GM21529 (cell line): ENCODE data around the gene FRMD4A.
"Not testable (repeated sequence)": the region's sequence is repeated elsewhere in the genome, so short reads cannot be mapped to it uniquely, and the experiment has no call there.

Experiments
- ATAC-seq: cut with Tn5 transposase; IDR thresholded peaks from one replicate; pipeline ENCODE4 v1.9.1; 2021; ENCODE audit not compliant: unreplicated experiment

Gene FRMD4A

DNA sequence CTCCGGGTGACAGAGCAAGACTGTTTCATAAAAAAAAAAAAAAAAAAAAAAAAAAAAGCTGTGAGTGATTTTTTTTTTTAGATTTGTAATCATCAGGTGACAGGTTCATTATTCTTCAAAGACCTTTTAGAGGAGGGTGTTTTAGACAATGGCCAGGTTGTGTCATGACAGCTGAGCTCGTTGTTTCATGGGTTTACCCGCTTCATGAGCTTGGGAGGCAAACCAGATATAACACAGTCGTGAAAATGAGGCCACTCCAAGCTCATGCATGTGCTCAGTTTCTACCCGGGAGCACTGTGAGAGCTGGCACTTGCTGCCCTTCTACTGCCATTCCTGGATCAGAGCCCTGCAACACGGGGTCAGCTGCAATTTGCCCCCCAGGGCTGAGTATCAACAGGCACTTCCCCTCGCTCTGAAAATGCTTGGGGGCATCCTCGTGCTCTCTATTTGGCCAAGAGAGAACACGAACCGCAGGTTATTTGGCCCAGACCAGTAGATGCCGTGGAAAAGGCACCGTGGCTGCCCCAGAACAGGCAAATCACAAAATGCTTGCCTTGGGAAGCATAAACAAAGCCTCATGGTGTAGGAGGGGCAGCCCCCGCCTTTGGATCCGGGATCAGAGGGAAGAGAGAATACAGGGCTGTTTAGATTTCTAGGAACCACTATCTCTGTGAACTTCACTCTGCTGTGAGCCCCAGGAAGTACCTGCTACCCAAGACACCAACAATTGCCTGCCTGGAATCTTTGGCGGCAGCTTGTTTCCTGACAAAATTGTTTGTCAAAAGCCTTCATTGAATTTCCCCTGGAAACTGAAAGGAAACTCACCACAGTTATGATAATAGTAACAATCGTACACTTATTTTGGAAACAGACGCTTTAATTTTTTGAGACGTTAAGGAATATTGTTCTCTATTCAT, 371.0 kb downstream of the FRMD4A start:
- no peak for ATAC-seq

DNA sequence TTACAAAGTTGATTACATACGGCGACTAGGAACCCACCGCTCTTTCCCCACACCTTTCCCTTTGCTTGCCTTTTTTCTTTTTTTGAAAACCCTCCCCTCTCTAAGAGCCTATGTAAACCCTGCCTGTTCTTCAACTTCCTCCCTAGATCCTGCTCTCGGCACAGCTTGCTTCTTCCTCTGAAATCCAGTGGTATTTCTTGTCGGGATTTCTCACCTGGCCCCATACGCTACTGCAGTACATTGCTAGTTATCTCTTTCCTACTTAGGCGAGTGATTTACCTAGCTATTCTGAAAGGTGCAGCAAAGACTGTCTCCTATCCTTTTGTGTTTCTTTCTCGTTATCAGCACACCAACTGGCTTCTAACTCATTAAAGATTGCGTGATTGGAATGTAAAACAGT, 372.9 kb downstream of the FRMD4A start:
- ATAC-seq, result no peak

DNA sequence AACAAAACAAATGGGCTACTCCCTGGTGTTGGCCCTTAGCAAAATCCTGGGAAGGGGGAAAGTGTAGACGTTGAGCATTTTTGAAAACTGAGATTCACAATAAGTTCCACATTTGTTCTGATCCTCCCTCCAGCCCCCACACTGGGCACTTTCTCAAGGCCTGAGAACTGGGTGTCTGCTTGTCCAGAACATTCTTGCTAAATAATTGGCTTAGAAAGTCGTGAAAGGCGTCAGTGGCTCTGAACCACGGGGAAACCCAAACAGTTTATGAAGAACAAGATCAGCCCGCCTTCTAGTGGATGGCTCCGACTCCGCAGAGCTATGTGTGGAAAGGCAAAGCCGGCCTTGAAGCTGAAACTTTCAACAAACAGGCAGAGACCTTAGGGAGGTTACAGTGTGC, 373.9 kb downstream of the FRMD4A start:
- ATAC-seq, result no peak

DNA sequence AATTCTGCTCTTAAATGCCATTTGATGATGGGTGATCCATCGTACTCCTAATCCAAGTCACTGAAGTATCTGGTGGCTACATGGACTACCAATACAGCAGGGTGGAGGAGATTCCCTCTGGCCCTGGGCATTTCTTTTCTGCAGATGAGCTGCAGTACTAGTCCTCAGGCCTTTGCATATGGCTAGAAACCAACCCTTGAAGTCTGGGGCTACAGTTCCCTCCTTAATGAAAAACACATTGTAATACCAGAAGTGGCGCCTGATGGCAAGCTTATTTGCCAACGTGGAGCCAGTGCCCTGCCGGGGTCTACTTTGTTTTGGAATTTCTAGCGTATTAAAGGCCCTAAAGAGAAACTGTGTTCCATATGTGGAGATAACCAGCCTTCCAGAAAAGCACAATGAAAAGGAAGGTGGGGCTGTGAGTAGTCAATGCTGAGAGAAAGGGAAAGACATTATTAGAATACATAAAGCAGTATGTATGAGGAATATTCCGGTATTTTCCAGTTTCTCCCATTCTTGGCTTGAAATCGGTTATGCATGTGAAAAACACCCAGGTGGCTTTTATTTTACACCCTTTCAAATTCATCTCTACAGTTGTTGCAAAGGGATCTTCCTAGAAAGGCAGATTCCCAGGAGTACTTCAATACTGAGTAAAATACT, 375.2 kb downstream of the FRMD4A start:
- ATAC-seq, result no peak

DNA sequence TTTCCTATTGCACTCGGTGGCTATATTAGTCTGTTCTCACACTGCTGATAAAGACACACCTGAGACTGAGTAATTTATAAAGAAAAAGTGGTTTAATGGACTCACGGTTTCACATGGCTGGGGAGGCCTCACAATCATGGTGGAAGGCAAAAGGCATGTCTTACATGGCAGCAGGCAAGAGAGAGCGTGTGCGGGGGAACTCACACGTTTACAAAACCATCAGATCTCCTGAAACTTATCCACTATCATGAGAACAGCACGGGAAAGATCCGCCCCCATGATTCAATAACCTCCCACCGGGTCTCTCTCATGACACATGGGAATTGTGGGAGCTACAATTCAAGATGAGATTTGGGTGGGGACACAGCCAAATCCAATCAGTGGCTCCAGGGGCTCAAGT, 376.5 kb downstream of the FRMD4A start:
- not testable (repeated sequence) for ATAC-seq

DNA sequence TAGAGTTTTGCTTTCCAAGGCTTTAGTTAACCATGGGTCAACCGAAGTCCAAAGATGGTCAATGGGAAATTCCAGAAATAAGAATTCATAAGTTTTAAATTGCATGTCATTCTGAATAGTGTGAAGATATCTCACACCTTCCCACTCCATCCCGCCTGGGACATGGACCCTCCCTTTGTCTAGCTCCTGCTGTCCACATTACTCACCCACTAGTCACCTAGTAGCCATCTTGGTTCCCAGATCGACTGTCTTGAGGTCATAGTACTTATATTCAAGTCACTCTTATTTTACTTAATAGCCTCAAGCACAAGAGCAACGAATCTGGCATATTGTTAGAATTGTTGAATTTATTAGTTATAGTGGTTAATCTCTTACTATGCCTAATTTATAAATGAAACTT, 377.4 kb downstream of the FRMD4A start:
- no peak for ATAC-seq

DNA sequence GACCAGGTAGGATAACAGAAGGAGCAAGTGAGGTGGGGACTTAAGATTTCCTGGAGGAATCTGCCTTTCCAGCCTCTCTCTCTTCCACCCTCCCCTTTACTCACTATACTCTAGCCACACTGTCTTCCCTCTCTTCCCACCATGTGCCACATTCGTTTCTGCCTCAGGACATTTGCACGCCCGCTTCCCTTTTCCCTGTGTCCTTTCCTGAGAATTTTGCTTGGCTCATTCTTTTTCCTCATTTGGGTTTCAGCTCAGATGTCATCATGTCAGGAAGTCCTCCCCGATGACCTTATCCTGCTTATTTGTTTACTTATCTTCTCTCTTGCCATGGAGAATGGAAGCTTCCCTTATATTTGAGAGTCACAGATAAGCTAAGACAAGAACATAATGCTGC, 380.2 kb downstream of the FRMD4A start:
- no peak for ATAC-seq

DNA sequence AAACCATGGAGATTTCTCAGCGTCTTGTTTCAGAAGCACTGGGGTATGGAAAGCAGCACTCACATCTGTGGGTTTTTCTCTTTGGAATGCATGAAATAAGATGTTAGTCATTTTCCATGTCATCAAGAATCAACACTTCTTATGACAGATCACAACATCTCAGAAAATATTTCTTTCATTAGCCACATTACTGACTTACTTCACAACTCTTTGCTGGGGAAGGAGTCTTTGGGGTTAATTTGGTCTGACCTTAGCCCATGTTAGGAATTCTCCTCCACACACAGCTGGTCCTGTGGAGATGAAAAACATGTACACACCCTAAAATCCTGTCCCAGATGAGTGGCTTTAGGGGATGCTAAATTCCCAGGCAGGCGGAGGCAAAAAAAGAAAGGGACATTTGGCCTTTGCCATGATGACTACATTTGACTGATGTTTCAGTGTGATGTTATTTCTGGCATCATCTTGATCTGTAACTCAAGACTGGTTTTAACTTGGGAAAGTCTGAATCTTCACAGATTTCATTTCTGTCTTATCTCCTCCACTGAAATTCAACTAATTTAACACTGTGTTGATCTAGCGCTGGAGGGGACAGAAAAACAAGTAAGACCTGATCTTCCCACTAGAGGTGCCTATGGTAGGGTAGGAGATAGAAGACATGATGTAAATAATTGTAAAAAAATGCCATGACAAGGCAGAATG, 380.7 kb downstream of the FRMD4A start:
- ATAC-seq, result no peak

DNA sequence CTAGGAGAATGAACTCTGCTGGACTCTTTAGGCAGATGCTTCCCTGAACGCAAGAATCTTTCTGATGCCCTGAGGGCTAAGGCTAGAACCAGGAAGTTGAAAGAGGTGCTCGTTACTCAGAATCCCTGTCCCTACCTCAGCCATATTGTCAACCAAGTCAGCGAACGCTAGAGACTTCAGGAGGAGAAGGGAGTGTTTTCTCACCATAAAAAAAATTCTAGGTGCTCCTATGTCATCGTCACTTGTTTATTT, 384.6 kb downstream of the FRMD4A start:
- no peak for ATAC-seq

DNA sequence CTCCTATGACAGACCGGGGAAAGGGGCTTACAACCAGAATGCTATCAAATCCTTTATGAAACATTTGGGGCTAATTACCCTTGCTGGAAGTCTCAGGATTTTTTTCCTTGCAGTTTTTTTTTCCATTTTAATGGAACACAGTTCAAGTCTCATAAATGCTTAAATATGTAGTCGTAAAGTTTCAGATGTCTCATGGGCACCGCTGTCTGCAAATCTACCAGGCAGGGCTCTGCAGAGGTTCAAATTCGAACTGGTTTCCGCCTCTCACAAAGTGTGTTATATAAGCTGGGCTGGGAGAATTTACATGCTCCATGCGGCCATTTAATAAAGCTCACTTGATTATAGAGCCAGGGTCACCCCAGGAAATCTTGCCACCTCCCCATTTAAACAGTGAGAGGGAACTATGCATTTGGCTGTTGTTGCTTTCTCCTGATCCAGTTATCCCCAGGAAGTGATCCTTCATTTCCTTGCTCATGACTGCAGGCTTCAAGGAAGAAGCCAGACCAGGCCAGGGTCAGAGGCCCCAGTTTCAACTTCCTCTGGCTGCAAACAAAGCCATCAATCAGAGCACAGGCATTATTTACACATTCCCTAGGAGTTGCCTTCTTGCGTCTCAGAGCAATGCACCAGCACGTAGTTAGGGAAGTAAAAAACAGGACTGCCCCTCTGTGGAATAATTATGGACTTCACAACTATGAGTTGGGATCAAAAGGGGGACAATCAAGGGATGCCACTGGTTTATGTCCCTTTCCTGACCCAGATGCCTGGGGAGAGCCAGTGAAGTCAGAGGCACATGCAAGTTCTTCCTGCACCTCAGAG, 385.1 kb downstream of the FRMD4A start:
- no peak for ATAC-seq

DNA sequence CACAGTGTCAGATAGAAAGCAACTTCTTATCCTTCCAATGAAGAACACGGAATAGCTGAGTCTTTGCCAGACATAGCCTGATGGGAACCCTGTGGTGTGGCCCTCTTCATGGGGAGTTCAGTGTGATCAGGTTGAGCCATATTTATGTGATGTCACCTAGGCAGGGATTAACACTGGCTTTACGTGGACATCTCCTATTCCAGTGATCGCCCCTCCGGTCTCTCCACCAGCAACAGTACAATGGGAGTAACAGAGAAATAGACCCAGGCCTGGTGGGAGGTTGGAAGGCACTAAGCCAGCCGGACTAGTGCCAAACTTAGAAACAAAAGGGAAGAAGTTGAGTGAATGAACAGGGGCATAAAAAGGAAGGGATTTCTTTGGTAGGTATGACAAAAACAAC, 385.9 kb downstream of the FRMD4A start:
- ATAC-seq, result no peak

DNA sequence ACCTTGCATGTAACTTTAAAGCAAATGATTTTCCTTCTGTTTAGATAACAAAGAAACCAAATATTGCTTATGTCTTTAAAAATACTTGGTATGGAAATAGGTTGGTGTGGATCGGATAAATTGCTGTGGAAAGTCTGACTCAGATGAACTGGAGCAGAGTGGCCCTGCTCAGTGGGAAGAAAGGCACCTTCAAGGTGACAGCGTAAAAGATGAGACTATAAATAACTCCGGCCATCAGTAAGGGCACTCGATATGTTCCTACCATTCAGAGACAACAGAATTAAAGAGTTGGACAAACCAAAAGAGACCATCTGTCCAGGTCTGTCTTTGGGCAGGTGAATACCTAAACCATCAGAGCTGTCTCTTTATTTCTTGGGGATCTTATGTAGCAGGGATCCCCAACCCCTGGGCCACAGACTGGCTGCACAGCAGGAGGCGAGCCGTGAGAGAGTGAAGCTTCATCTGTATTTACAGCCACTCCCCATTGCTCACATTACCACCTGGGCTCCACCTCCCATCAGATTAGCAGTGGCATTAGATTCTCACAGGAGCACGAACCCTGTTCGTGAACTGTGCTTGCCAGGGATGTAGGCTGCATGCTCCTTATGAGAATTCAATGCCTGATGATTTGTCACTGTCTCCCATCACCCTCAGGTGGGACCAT, 386.9 kb downstream of the FRMD4A start:
- ATAC-seq, result no peak

DNA sequence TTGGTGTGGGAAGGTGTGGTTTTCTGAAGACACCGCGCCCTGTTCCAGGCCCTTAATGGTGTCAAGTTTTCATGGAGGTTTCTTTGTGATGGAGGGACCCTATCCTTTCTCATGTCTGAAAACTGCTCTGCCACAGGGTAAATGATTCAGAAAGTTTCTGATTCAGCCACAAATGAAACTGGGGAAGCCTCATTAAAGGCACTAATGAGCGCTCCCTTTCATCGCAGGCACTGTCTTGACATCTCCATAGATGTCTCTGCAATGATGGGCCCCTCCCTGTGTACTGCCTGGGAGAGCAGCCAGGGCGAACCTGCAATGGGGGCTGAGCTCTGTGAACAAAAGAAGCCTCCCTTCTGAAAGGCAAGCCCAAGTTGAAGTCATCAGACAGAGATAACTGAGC, 388.7 kb downstream of the FRMD4A start:
- no peak for ATAC-seq

DNA sequence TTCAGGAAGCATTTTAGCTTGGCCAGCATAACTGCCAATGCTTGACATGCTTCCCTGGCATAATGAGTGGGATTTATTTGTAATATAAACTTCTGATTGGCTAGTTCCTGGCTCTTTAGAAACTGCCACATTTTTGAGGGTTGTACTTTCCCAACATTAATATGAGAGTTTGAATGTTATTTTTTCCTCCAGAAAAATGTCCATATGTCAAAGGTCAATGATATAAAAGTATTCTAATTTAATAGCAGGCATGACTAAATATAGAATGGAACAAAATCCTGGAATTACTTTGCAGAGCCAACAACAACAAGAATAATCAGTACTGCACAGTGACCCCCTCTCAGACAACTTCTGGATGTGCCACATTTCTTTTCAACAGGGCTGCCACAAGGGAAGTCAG, 391.3 kb downstream of the FRMD4A start:
- no peak for ATAC-seq

DNA sequence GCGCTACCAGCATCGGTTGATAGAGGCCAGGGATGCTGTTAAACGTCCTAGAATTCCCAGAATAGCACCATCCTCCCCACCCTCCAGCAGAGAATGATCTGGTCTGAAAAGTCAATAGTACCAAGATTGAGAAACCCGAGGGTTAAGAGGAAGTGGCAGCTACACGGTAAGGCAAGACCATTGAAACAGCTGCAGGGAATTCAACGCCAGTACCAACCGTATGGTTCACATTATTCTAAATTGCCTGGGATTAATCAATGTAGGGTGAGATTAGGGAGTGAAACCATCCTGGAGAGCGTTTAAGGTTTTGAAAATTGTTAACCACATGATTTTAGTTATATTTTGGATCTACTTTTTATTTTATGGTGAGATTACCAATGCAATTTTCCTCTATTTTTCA, 391.8 kb downstream of the FRMD4A start:
- ATAC-seq, result no peak

DNA sequence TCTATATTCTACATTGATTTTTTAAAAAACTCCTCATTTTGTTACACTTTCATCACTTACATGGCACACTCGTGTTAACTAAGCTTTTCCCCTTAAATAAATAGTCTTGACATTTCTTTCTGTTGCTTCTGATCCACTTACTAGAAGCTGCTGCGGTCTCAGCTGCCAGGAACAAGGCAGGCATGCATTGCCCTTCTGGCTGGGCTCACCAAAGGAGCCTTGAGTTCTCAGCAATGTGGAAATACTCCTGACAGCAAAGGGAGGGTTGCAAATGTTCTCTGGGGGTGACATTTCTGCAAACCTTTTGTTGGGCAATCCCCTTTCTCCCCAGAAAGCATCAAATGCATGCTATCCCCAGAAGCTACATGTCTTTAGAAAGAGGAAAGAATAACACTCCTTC, 393.9 kb downstream of the FRMD4A start:
- no peak for ATAC-seq

DNA sequence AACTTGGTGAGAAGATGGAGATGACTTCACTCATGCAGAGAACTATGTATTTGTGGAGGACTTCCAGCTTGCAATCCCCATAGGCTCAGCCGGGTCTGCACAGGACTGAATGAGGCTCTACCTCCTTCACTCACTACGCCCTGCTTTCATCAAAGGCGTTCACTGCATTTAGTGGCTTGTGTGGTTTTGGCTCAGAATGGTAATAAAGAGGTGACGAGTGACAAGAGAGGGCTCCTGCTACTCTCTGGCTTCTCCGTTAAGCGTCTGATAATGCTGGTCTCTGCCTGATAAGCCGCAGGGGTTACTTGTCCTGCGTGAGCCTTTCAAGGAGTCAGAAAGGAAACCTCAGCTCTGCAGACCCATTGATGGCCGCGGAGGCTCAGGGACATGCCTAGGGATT, 400.6 kb downstream of the FRMD4A start:
- no peak for ATAC-seq

DNA sequence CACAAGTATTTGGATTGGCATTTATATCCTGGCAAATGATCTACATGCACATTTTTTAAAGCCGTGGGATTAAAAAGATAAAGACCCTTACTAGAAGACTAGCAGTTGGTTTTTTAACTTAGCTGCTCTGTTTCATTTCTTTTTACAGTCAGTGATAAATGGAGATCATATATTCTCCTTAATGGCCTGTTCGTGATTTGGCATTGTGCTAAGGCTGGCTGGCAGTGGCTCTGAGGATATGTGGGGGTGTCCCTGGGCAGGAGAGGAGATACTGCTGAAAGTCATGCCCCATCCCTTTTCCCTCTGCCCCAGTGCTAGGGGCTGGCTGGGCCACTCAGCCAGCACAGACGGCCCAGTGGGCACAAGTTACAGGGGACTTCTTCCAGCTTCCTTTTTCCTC, 402.3 kb downstream of the FRMD4A start:
- no peak for ATAC-seq

DNA sequence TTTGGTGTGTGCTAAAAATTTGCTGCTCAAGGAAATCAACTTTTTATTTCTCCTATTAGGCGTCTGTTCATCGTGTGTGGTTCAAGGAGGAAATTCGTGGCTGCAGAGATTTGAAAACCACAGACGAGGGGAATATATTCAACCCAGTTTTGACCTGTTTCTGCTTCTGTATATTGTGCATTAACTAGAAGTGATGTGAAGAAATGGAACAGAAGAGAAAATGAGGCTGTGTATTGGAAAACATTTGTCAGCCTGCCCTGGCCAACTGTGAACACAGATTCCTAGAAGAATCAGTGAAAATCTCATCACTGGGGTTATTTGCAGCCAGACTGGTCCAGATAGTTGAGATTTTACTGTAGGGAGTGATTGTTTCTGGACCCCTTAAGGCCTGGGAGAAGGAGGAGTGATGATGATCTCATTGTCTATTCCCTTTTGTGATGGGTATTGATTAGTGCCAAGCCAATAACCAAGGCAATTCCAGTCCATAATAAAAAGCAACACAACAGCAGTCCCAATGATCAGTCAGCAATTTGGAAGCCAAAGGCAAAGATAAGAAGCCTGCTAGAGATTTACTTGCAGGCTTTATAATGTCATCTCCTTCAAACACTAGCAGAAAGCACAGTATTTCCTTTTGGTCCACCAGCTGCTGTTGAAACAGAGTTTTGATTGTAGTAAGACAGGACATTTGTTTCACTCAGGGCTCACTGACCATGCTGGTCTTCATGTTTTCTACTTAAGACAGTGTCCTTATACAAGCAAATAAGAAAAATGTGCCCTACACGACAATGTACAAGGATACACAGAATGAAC, 404.5 kb downstream of the FRMD4A start:
- no peak for ATAC-seq
